ENCODE data around the gene SLC7A11. TPM values are rescaled to one million over a fixed set of nuclear protein-coding genes. Genes with fewer than 3 reads are reported as not detected.

SLC7A11 gene
- total RNA-seq, 1 experiment from 2014 or later: 10.1 TPM

DNA sequence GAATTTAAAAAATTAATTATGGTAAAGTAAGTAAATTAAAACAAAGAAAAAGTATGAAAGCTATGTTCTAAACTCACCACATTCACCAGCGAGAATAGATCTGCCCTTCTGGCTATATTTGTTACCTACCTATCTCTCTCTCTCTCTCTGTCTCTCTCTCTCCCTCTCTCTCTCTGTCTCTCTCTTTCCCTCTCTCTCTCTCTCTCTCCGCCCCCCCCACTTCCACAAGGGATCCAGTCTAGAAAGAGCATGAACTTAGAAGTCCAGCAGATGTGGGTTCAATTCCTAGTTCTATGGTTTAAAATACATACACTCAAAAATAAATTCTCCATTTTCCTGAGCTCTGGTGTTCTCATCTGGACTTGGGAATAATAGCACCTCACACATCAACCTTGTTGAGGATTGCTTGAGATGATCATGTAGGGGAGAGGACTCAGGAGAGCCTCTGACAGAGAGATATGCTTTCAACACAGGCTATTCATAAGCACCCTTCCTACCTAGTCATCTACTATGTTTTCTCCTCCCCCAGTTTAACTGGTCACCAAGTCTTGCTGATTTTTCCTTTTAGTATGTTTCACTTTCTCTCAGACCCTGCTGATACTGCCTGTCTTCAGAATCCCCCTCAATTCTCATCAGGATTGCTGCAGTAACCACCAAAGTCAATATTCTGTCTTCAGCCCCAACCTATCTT is 64.7 kb downstream of the SLC7A11 start (continued):
- TF ChIP-seq AFF4 (CRISPR knock-in tag; IDR thresholded peaks at IDR 0.05; ENCODE audit: borderline replicate concordance) (no peak), E2F1 (CRISPR knock-in tag; IDR thresholded peaks at IDR 0.05) (no peak), CDX4 (CRISPR knock-in tag; IDR thresholded peaks at IDR 0.05; ENCODE audit: borderline replicate concordance) (no peak), KAT7 (CRISPR knock-in tag; IDR thresholded peaks at IDR 0.05; ENCODE audit: borderline replicate concordance) (no peak), ZNF396 (CRISPR knock-in tag; IDR thresholded peaks at IDR 0.05; ENCODE audit: borderline replicate concordance) (no peak), ZNF281 (CRISPR knock-in tag; IDR thresholded peaks at IDR 0.05) (no peak)
- TF ChIP-seq, protein P1, sequence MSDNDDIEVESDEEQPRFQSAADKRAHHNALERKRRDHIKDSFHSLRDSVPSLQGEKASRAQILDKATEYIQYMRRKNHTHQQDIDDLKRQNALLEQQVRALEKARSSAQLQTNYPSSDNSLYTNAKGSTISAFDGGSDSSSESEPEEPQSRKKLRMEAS (CRISPR knock-in tag; IDR thresholded peaks at IDR 0.05): no peak

- H3K4me3 Mint-ChIP-seq: no peak overlapping the region
- DNase-seq (ENCODE audit: low spot score) (no peak), ATAC-seq (no peak)
- POLR2A ChIA-PET: no interaction called here
- H3K4me1 Mint-ChIP-seq: no peaks in the 10 kb centered on the region
- H3K9me3 Mint-ChIP-seq: no peaks in the 10 kb centered on the region
- H3K36me3 Mint-ChIP-seq: peaks cover 14% of the 10 kb centered on the region
- CTCF ChIA-PET: interaction anchor here (1.3 to 1.6 kb wide), 3 partner anchors 85 to 320 kb away, joined by 4 to 5 read pairs (median 4); no protein-coding TSS in a partner anchor
- no peaks in the 10 kb centered on the region for H3K27me3 Mint-ChIP-seq (ENCODE audit: low read depth)
- no peak overlapping the region for H3K27ac Mint-ChIP-seq
- TF ChIP-seq ZNF232 (CRISPR knock-in tag; IDR thresholded peaks at IDR 0.05) (no peak), RORB (CRISPR knock-in tag; IDR thresholded peaks at IDR 0.05) (no peak), ZNF317 (CRISPR knock-in tag; IDR thresholded peaks at IDR 0.05; ENCODE audit: borderline replicate concordance, low read depth) (no peak), ZMAT4 (CRISPR knock-in tag; IDR thresholded peaks at IDR 0.05) (no peak), NFYB (CRISPR knock-in tag; conservative IDR thresholded peaks at IDR 0.05; ENCODE audit: low read depth) (no peak), CBFB (CRISPR knock-in tag; IDR thresholded peaks at IDR 0.05; ENCODE audit: low read depth) (no peak), USF1 (CRISPR knock-in tag; IDR thresholded peaks at IDR 0.05) (no peak), AR (CRISPR knock-in tag; IDR thresholded peaks at IDR 0.05) (no peak), TEAD1 (CRISPR knock-in tag; IDR thresholded peaks at IDR 0.05) (no peak), CREM (CRISPR knock-in tag; IDR thresholded peaks at IDR 0.05) (no peak), CREB1 (CRISPR knock-in tag; IDR thresholded peaks at IDR 0.05) (no peak), NR2C2 (CRISPR knock-in tag; IDR thresholded peaks at IDR 0.05) (no peak)
Measured at GRCh38 chr4:138174981-138175794, 67.0 kb downstream of the SLC7A11 start.

All from WTC11 (cell line).